Stimulated activated memory B cell treated with anti-CD40 and anti-IgM and Interleukin-4, amounts not matched to agents 10 μg/mL and 1 μg/mL and 100 μg/mL, for 72 hours (primary cell): ENCODE results near the gene LDLRAD4.

ENCODE experiments used
- ATAC-seq: fragments of 150-1000 bp; cut with Tn5 transposase; 2 replicates; pipeline ENCODE4 v1.10.0; 2021
- H3K27ac Mint-ChIP-seq: one replicate; pipeline ENCODE4 v1.8.0; 2022; ENCODE audit warnings: mild to moderate bottlenecking, mixed read lengths
- H3K27me3 Mint-ChIP-seq: one replicate; pipeline ENCODE4 v1.8.0; 2022; ENCODE audit warnings: mixed read lengths
- H3K36me3 Mint-ChIP-seq: one replicate; pipeline ENCODE4 v1.8.0; 2022; ENCODE audit warnings: mixed read lengths
- H3K4me1 Mint-ChIP-seq: one replicate; pipeline ENCODE4 v1.8.0; 2022; ENCODE audit warnings: mixed read lengths
- H3K4me3 Mint-ChIP-seq: one replicate; pipeline ENCODE4 v1.8.0; 2022; ENCODE audit warnings: mild to moderate bottlenecking, moderate library complexity, mixed read lengths
- H3K9me3 Mint-ChIP-seq: one replicate; pipeline ENCODE4 v1.8.0; 2022; ENCODE audit warnings: mixed read lengths

LDLRAD4 gene

DNA sequence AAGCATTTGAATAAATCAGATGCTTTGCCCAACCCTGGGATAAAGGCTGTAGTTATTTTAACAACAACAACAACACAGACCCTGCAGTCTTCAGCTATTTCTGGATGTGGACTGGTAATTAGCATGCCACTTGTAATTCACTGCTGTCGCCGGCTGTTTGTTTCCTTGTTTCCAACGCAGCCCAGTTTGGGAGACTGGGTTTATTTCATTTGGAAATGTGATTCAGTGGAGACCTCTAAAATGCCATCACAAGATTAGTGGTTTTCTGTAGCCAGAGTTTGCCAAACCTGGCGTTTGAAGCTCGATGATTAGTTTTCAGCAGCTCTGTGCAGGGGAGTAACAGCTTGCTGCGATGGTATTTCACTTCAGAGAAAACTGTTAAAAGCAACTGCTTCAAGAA is 83.5 kb downstream of the LDLRAD4 start:
- peaks cover 68% of the 10 kb centered on the region for H3K27me3 Mint-ChIP-seq
- H3K27ac Mint-ChIP-seq = no peak overlapping the region
- H3K4me1 Mint-ChIP-seq = peaks cover 15% of the 10 kb centered on the region
- H3K4me3 Mint-ChIP-seq = no peak overlapping the region
- H3K36me3 Mint-ChIP-seq = no peaks in the 10 kb centered on the region
- H3K9me3 Mint-ChIP-seq = peaks cover 5% of the 10 kb centered on the region
- ATAC-seq = no peak

DNA sequence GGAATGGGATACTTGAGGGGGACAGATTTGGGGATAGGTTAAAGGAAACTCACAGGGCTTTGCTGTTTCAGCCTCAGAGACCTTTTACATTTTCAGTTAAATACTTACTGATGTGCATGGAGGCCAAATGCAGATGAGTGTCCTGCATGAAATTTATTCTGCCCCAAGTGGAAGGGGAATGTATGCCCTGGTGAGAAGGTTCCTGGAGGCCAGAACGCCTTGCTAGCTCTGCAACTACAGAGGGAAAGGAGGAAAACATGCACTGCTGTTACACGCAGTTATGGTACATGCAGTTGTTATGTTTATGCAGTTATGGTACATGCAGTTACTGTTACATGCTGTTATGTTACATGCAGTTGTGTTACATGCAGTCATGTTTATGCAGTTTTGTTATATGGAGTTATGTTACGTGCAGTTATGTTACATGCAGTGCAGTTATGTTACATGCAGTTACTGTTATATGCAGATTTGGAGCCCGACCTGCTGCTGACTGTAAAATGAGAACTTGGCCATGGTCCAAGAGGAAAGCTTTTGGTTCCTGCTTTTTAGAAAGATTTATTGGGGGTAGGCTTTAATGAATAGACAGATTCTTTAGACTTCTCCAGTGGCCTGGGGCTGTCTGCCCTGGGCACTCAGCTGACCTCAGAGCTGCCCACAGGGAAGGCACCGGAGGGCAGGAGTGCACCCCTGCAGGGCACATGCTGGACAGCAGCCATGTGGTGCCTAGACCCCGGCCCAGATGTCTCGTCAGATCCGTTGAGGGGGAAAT is 84.1 kb downstream of the LDLRAD4 start:
- H3K27ac Mint-ChIP-seq = no peak overlapping the region
- no peaks in the 10 kb centered on the region for H3K36me3 Mint-ChIP-seq
- H3K4me1 Mint-ChIP-seq = peaks cover 15% of the 10 kb centered on the region
- peaks cover 5% of the 10 kb centered on the region for H3K9me3 Mint-ChIP-seq
- H3K27me3 Mint-ChIP-seq = peaks cover 69% of the 10 kb centered on the region
- H3K4me3 Mint-ChIP-seq = no peak overlapping the region
- ATAC-seq = no peak

DNA sequence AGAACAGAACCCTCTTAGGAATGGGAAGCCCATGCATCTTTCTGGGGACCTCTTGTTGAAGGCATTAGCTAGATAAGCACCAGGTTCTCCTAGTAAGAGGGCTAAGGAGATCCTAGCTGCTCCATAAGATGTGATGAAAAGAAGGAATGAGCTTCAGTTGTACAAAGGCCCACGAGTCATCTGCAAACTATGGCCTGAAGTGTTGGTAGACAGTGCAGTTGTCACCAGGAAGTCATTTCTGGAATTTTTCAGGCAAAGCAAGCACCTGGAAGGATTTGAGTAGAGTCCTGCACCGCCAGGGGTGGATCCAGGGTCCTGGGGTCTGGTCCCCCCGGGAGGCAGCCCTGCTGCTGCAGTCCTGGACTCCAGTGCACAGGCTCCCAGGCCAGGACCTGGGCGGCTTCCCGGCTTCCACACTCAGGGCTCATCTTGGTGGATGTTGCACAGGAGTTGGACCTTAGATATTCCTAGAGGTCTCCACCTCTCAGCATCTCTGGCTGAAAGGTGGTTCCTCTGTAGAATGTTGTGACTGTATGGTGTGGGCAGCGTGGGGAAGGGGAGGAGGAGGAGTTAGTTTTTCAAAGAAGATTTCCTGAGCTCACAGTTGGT is 85.3 kb downstream of the LDLRAD4 start:
- H3K27ac Mint-ChIP-seq = no peak overlapping the region
- no peaks in the 10 kb centered on the region for H3K36me3 Mint-ChIP-seq
- peaks cover 15% of the 10 kb centered on the region for H3K4me1 Mint-ChIP-seq

DNA sequence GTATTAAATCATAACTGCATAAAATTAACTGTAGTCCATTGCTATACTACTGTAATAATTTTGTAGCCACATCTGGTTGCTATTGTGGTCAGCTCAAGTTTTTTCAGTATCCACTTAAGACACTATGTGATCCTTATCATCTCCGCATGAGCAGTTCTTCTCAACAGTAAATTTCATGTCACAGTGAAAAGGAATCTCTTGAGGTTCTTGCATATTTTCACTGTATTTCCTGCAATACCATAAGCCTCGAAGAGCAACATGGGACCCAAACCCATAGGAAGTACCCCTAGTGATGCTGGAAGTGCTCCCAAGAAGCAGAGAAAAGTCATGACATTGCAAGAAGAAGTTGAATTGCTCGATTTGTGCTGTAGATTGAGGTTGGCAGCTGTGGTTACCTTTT is 86.7 kb downstream of the LDLRAD4 start:
- H3K27me3 Mint-ChIP-seq = peaks cover 64% of the 10 kb centered on the region

More for the DNA sequence above, 85.3 kb downstream of the LDLRAD4 start:
- H3K9me3 Mint-ChIP-seq = no peaks in the 10 kb centered on the region
- ATAC-seq = no peak
- peaks cover 69% of the 10 kb centered on the region for H3K27me3 Mint-ChIP-seq
- no peak overlapping the region for H3K4me3 Mint-ChIP-seq

DNA sequence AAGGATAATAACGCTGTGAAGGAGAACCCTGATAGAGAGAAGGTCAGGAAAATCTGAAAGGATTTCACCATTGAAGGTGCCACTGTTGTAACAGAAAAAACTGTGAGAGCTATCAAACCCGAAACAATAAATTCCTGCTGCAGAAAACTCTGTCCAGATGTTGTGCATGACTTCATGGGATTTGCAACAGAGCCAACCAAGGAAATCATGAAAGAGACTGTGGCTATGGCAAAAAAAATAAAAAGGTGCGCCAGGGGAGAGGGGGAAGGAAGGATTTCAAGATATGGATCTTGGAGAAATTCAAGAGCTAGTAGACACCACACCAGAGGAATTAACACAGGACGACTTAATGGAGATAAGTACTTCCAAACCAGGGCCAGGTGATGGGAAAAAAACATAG is 88.0 kb downstream of the LDLRAD4 start:
- Mint-ChIP-seq H3K27me3 (peaks cover 64% of the 10 kb centered on the region), H3K27ac (no peak overlapping the region), H3K4me1 (peaks cover 15% of the 10 kb centered on the region), H3K4me3 (no peak overlapping the region), H3K36me3 (no peaks in the 10 kb centered on the region), H3K9me3 (no peaks in the 10 kb centered on the region)
- ATAC-seq = no peak

More for the DNA sequence above, 86.7 kb downstream of the LDLRAD4 start:
- H3K4me3 Mint-ChIP-seq = no peak overlapping the region
- no peak overlapping the region for H3K27ac Mint-ChIP-seq
- no peaks in the 10 kb centered on the region for H3K36me3 Mint-ChIP-seq
- peaks cover 15% of the 10 kb centered on the region for H3K4me1 Mint-ChIP-seq
- no peaks in the 10 kb centered on the region for H3K9me3 Mint-ChIP-seq
- ATAC-seq = no peak

DNA sequence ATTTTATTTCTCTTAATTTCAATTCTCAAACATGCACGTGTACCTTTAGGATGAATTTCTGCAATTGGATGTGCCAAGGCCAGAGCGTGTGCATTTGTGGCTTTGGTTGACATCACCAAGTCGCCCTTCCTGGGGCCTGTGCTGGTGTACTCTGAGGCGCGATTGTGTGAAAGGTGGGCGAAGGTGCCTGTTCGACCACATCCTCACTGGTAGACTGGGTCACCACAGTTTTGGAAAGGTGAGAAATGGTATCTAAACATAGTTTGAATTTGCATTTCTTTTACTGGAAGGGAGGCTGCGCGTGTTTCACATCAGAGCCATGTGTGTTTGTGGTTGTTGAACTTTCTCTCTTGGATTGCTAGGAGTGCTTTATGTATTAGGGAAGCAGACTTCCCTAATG is 89.8 kb downstream of the LDLRAD4 start:
- no peak overlapping the region for H3K4me3 Mint-ChIP-seq
- peaks cover 59% of the 10 kb centered on the region for H3K27me3 Mint-ChIP-seq
- no peak for ATAC-seq
- H3K4me1 Mint-ChIP-seq = peaks cover 3% of the 10 kb centered on the region
- H3K27ac Mint-ChIP-seq = no peak overlapping the region
- no peaks in the 10 kb centered on the region for H3K9me3 Mint-ChIP-seq
- no peaks in the 10 kb centered on the region for H3K36me3 Mint-ChIP-seq

DNA sequence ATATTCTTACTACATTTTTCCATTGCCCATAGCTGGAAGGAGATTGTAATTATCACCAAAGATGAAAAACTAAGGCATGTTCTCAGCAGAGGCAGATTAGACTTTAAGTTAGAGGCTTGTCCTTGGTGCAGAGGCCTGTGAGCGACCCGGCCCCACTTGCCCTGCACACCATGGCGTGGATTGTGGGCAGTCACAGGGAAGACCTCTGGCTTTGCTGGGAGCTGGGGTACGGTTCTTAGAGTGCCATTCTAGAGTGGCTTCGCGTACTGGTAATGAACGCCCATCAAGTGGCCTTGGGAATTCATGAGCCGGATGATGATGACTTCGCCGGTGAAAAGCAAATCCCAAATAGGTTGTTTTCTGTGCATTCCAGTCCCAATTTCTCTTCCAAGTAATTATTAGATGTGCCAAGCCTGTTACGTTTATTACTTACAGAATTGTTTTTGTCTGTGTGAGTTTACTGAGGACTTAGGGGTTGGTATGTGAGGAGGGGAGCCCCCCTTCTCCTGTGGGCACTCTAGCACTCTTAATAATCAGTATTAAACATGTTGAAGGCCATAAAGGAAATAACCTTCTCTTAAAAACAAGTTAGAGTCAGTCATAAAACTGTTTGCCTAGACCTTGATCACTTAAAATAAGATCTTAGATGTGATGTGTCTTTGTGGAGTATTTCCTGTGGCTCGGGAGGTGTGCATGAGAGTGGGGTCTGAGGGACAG is 90.6 kb downstream of the LDLRAD4 start:
- Mint-ChIP-seq H3K4me3 (no peak overlapping the region), H3K9me3 (no peaks in the 10 kb centered on the region), H3K27ac (no peak overlapping the region), H3K4me1 (no peaks in the 10 kb centered on the region), H3K36me3 (no peaks in the 10 kb centered on the region), H3K27me3 (peaks cover 59% of the 10 kb centered on the region)
- ATAC-seq = no peak

DNA sequence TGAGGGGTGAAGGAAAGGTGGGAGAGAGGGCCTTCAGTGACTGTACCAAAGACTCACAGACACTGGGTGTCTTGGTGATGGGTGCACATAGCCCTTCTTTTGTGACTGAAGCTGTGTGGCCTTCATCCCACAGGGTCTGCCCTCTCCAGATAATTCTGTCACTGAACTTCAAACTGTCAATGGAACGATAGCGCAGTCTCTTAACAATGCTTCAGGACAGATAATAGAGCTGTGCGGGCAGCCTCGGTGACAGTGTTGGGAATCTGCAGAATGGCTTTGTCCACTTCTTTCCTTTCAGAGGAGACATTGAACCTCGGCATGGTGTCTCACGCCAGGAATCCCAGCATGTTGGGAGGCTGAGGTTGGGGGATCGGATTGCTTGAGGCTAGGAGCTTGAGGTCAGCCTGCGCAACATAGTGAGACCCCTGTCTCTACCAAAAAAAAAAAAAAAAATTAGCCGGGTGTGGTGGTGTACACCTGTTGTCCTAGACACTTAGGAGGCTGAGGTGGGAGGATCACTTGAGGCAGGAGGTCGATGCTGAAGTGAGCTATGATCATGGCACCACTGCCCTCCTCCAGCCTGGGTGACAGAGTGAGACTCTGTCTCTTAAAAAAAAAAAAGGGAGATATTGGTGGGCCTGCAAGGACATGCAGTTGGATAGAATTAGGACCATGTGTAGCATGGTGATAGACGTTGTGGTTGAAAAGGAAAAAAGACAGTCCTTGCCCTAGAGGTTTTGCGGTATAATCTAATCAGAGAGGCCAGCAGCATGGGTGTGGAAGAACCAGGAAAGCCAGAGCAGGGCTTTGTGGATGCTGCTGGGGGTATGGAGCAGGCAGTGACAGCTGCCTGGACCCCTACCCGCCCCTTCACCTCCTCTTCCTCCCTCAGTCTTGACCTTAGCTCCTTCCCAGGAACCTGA is 91.4 kb downstream of the LDLRAD4 start:
- no peak overlapping the region for H3K27ac Mint-ChIP-seq
- H3K27me3 Mint-ChIP-seq = peaks cover 56% of the 10 kb centered on the region

DNA sequence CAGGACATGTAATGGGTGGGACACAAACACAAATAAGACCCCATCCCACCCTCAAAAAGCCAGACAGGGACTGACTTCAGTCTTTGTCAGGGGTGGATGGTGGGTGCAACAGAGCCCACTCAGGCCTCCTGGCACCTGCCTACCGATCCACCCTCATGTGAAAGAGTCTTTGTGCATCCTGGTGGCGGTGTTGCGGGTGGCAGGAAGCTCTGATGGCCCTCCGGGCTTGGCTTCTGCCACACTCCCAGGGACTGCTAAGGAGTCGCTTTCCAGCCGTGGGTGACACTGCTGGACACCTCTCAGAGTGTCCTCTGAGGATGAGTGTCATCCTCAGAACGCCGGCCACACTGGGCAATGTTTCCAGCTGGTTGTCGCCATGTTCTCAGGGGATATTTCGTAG is 92.6 kb downstream of the LDLRAD4 start:
- Mint-ChIP-seq H3K4me3 (no peak overlapping the region), H3K4me1 (no peaks in the 10 kb centered on the region), H3K27me3 (peaks cover 53% of the 10 kb centered on the region), H3K9me3 (peaks cover 13% of the 10 kb centered on the region), H3K27ac (no peak overlapping the region), H3K36me3 (peaks cover 6% of the 10 kb centered on the region)
- no peak for ATAC-seq

More for the DNA sequence above, 91.4 kb downstream of the LDLRAD4 start:
- peaks cover 3% of the 10 kb centered on the region for H3K9me3 Mint-ChIP-seq
- H3K4me1 Mint-ChIP-seq = no peaks in the 10 kb centered on the region
- no peaks in the 10 kb centered on the region for H3K36me3 Mint-ChIP-seq
- H3K4me3 Mint-ChIP-seq = no peak overlapping the region
- peak; percentile 17 for ATAC-seq

DNA sequence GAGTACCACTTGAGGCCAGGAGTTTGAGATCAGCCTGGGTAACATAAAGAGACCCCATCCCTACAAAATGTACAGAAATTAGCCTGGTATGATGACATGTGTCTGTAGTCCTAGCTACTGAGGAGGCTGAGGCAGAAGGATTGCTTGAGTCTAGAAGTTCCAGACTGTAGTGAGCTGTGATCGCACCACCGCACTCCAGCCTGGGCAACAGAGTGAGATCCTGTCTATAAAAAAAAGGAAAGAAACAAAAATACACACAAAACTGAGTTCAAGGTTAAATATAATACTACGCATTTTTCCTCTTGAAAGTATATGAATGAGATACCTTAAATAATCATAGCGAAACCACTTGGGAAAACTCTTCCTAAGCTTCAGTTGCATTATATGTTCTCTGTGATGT is 94.0 kb downstream of the LDLRAD4 start:
- no peak for ATAC-seq
- Mint-ChIP-seq H3K36me3 (peaks cover 6% of the 10 kb centered on the region), H3K9me3 (peaks cover 21% of the 10 kb centered on the region), H3K4me3 (no peak overlapping the region), H3K27ac (no peak overlapping the region), H3K27me3 (peaks cover 44% of the 10 kb centered on the region), H3K4me1 (no peaks in the 10 kb centered on the region)

DNA sequence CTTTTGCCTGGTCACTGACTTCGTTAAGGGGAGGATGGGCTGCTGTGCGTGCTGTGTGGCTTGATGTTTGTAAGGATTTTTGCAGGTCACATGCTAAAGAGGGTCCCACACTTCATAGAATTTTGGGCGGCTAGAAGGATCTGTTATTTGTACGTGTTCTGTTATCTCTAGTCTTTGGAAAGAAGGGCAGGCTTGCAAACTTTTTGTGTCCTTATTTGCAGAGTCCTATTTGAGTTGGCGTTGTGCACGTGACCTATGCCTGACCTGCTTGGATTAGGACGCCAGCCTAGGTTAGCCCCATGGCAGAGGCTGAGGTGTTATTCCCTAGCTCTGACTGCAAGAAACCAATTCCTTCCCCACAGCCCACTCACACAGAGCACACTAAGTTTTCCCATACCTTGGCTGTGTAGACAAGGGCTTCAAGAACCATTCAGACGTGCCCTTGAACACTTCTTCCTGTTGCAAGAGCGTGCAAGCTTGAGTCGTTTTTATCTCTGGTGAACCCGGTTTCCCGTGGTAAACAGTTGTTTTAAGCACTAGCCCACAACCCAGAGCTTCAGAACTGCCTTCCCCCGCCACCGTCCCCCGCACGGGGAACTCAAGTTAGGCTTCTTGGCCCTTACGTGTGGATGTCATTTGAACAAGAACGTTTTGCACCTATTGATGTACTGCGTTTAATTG is 94.6 kb downstream of the LDLRAD4 start:
- peaks cover 44% of the 10 kb centered on the region for H3K27me3 Mint-ChIP-seq
- H3K4me1 Mint-ChIP-seq = no peaks in the 10 kb centered on the region
- no peak overlapping the region for H3K27ac Mint-ChIP-seq
- no peak for ATAC-seq
- no peak overlapping the region for H3K4me3 Mint-ChIP-seq
- H3K36me3 Mint-ChIP-seq = peaks cover 6% of the 10 kb centered on the region
- H3K9me3 Mint-ChIP-seq = peaks cover 21% of the 10 kb centered on the region

DNA sequence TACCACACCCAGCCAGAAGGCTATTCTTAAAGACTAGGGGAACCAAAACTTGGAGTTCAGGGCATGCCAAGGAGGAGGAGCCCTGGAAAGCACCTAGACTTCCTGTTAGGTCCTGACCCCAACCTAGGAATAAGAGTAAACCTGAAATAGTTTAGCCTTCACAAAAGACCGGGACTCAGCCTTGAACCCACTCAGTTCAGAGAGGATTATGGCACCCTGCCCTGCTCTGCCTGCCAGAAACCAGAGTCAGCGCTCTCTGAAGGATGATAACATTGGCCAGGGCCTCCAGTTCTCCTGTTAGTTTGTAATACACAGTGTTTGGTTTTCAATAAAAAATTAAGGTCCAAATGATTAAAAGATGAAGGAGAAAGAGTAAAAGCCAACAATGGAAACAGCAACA is 96.4 kb downstream of the LDLRAD4 start:
- Mint-ChIP-seq H3K27me3 (peaks cover 40% of the 10 kb centered on the region), H3K36me3 (peaks cover 6% of the 10 kb centered on the region), H3K9me3 (peaks cover 21% of the 10 kb centered on the region), H3K4me1 (no peaks in the 10 kb centered on the region), H3K27ac (no peak overlapping the region), H3K4me3 (no peak overlapping the region)
- ATAC-seq = no peak

DNA sequence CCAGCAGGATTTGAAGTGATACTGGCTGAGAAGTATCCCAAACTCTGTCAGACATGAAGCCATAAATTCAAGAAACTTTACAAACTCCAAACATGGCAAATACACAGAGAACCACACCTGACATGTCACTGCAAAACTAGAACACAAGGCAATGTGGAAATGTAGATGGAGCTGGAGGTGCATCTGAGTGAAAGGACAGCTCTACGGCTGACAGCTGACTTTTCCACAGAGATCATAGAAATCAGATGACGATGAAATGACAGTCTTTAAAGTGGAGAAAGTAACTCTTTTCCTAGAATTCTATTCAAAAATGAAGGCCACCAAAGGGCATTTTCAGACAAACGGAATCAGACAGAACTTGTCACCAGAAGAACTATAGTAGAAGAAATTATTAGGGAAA is 97.5 kb downstream of the LDLRAD4 start:
- peaks cover 21% of the 10 kb centered on the region for H3K9me3 Mint-ChIP-seq
- H3K4me1 Mint-ChIP-seq = no peaks in the 10 kb centered on the region
- no peak overlapping the region for H3K27ac Mint-ChIP-seq
- H3K36me3 Mint-ChIP-seq = peaks cover 6% of the 10 kb centered on the region
- no peak overlapping the region for H3K4me3 Mint-ChIP-seq
- H3K27me3 Mint-ChIP-seq = peaks cover 33% of the 10 kb centered on the region
- no peak for ATAC-seq

DNA sequence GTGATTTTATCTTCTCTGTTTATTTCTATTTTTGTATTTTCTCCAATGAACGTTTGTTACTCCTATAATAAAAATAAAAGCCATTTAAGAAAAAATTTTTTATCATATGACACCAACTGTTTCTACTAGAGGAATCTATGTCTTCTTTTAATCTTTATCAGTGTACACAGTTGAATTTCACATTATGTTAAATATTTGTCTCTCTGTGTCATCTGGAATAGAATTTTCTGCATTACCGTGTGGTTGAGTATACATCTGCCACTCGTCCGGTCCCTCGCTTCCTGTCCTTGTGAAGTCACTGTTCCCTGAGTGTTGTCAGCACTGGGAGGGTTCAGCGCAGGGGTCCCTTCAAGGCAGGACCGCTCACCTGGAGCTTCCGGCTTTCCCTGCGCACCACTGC is 99.2 kb downstream of the LDLRAD4 start:
- ATAC-seq = no peak

More for the DNA sequence above, 99.2 kb downstream of the LDLRAD4 start:
- Mint-ChIP-seq H3K27me3 (peaks cover 27% of the 10 kb centered on the region), H3K4me1 (no peaks in the 10 kb centered on the region), H3K27ac (no peak overlapping the region), H3K9me3 (peaks cover 21% of the 10 kb centered on the region), H3K4me3 (no peak overlapping the region), H3K36me3 (peaks cover 6% of the 10 kb centered on the region)
